Activated T-helper 17 cell treated with anti-CD3 and anti-CD28 coated beads, Interleukin-2, amount 50 U/mL, for 72 hours (primary cell): ENCODE results near the gene C1orf21. TPM values are rescaled to one million over a fixed set of nuclear protein-coding genes. Genes with fewer than 3 reads are reported as not detected.

Experiments
- ATAC-seq: fragments of 150-1000 bp; cut with Tn5 transposase; replicated peaks from 2 replicates; pipeline ENCODE4 v1.10.0; 2021; ENCODE audit warnings: mild to moderate bottlenecking, moderate library complexity
- H3K27ac Mint-ChIP-seq: one replicate; pipeline ENCODE4 v1.8.0; 2022; ENCODE audit warnings: mixed read lengths
- H3K27me3 Mint-ChIP-seq: one replicate; pipeline ENCODE4 v1.8.0; 2022; ENCODE audit warnings: mixed read lengths
- H3K36me3 Mint-ChIP-seq: one replicate; pipeline ENCODE4 v1.8.0; 2022; ENCODE audit warnings: low read depth, mild to moderate bottlenecking, mixed read lengths
- H3K4me1 Mint-ChIP-seq: one replicate; pipeline ENCODE4 v1.8.0; 2022; ENCODE audit warnings: mixed read lengths
- H3K4me3 Mint-ChIP-seq: one replicate; pipeline ENCODE4 v1.8.0; 2022; ENCODE audit warnings: mild to moderate bottlenecking, mixed read lengths
- H3K9me3 Mint-ChIP-seq: one replicate; pipeline ENCODE4 v1.8.0; 2022; ENCODE audit warnings: mixed read lengths
- total RNA-seq, 2 donors: library from RNA; stranded (reverse); gene quantifications; one replicate each; pipeline ENCODE4 v1.2.3, GENCODE V29; 2022

C1orf21 gene
- total RNA-seq, 2 donors from 2014 or later = 0.95 to 2.8 TPM

GRCh38 chr1:184433956-184434502 is 47.2 kb downstream of the C1orf21 start:
- H3K4me1 Mint-ChIP-seq = no peaks in the 10 kb centered on the region
- no peaks in the 10 kb centered on the region for H3K9me3 Mint-ChIP-seq
- no peak for ATAC-seq
- H3K4me3 Mint-ChIP-seq = no peak overlapping the region
- H3K27ac Mint-ChIP-seq = no peak overlapping the region
- no peaks in the 10 kb centered on the region for H3K36me3 Mint-ChIP-seq
- H3K27me3 Mint-ChIP-seq = peaks cover 6% of the 10 kb centered on the region

- peaks cover 3% of the 10 kb centered on the region for H3K27me3 Mint-ChIP-seq
- H3K4me3 Mint-ChIP-seq = no peak overlapping the region
- H3K36me3 Mint-ChIP-seq = no peaks in the 10 kb centered on the region
- no peak overlapping the region for H3K27ac Mint-ChIP-seq
- no peak for ATAC-seq
- no peaks in the 10 kb centered on the region for H3K9me3 Mint-ChIP-seq
- H3K4me1 Mint-ChIP-seq = no peaks in the 10 kb centered on the region
Measured at GRCh38 chr1:184437291-184437690, 50.5 kb downstream of the C1orf21 start.

GRCh38 chr1:184438363-184438762 is 51.5 kb downstream of the C1orf21 start:
- Mint-ChIP-seq H3K36me3 (no peaks in the 10 kb centered on the region), H3K4me1 (no peaks in the 10 kb centered on the region), H3K27me3 (peaks cover 3% of the 10 kb centered on the region), H3K9me3 (no peaks in the 10 kb centered on the region), H3K27ac (no peak overlapping the region), H3K4me3 (no peak overlapping the region)
- no peak for ATAC-seq

GRCh38 chr1:184442260-184442659 is 55.4 kb downstream of the C1orf21 start:
- H3K27ac Mint-ChIP-seq = no peak overlapping the region
- no peaks in the 10 kb centered on the region for H3K9me3 Mint-ChIP-seq
- peaks cover 3% of the 10 kb centered on the region for H3K27me3 Mint-ChIP-seq
- H3K4me1 Mint-ChIP-seq = no peaks in the 10 kb centered on the region
- no peak overlapping the region for H3K4me3 Mint-ChIP-seq
- H3K36me3 Mint-ChIP-seq = no peaks in the 10 kb centered on the region
- ATAC-seq = no peak

- Mint-ChIP-seq H3K9me3 (no peaks in the 10 kb centered on the region), H3K27ac (no peak overlapping the region), H3K27me3 (peaks cover 3% of the 10 kb centered on the region), H3K36me3 (no peaks in the 10 kb centered on the region), H3K4me1 (no peaks in the 10 kb centered on the region), H3K4me3 (no peak overlapping the region)
- ATAC-seq = no peak
Measured at GRCh38 chr1:184443201-184443600, 56.4 kb downstream of the C1orf21 start.

- H3K4me1 Mint-ChIP-seq = no peaks in the 10 kb centered on the region
- H3K9me3 Mint-ChIP-seq = no peaks in the 10 kb centered on the region
- no peak overlapping the region for H3K27ac Mint-ChIP-seq
- no peaks in the 10 kb centered on the region for H3K36me3 Mint-ChIP-seq
- peaks cover 3% of the 10 kb centered on the region for H3K27me3 Mint-ChIP-seq
- H3K4me3 Mint-ChIP-seq = no peak overlapping the region
- ATAC-seq = no peak
Measured at GRCh38 chr1:184443624-184444023, 56.8 kb downstream of the C1orf21 start.

- peaks cover 6% of the 10 kb centered on the region for H3K27me3 Mint-ChIP-seq
- no peak overlapping the region for H3K27ac Mint-ChIP-seq
- ATAC-seq = no peak
- H3K36me3 Mint-ChIP-seq = no peaks in the 10 kb centered on the region
- no peak overlapping the region for H3K4me3 Mint-ChIP-seq
- no peaks in the 10 kb centered on the region for H3K4me1 Mint-ChIP-seq
- H3K9me3 Mint-ChIP-seq = no peaks in the 10 kb centered on the region
Measured at GRCh38 chr1:184445997-184446396, 59.2 kb downstream of the C1orf21 start.

- H3K4me1 Mint-ChIP-seq = no peaks in the 10 kb centered on the region
- H3K36me3 Mint-ChIP-seq = no peaks in the 10 kb centered on the region
- no peak for ATAC-seq
- H3K27me3 Mint-ChIP-seq = peaks cover 3% of the 10 kb centered on the region
- no peak overlapping the region for H3K4me3 Mint-ChIP-seq
- no peak overlapping the region for H3K27ac Mint-ChIP-seq
- no peaks in the 10 kb centered on the region for H3K9me3 Mint-ChIP-seq
Measured at GRCh38 chr1:184447651-184448185, 60.9 kb downstream of the C1orf21 start.

GRCh38 chr1:184449916-184450315 is 63.1 kb downstream of the C1orf21 start:
- Mint-ChIP-seq H3K9me3 (no peaks in the 10 kb centered on the region), H3K27me3 (peaks cover 3% of the 10 kb centered on the region), H3K4me3 (no peak overlapping the region), H3K36me3 (no peaks in the 10 kb centered on the region), H3K27ac (no peak overlapping the region), H3K4me1 (no peaks in the 10 kb centered on the region)
- no peak for ATAC-seq

- Mint-ChIP-seq H3K4me3 (no peak overlapping the region), H3K27me3 (peaks cover 15% of the 10 kb centered on the region), H3K36me3 (no peaks in the 10 kb centered on the region), H3K4me1 (no peaks in the 10 kb centered on the region), H3K27ac (no peak overlapping the region), H3K9me3 (no peaks in the 10 kb centered on the region)
- ATAC-seq = no peak
Measured at GRCh38 chr1:184455786-184456185, 69.0 kb downstream of the C1orf21 start.

GRCh38 chr1:184456189-184456588 is 69.4 kb downstream of the C1orf21 start:
- Mint-ChIP-seq H3K36me3 (no peaks in the 10 kb centered on the region), H3K4me1 (no peaks in the 10 kb centered on the region), H3K27ac (no peak overlapping the region), H3K9me3 (no peaks in the 10 kb centered on the region), H3K27me3 (peaks cover 15% of the 10 kb centered on the region), H3K4me3 (no peak overlapping the region)
- ATAC-seq = no peak

GRCh38 chr1:184457500-184457899 is 70.7 kb downstream of the C1orf21 start:
- Mint-ChIP-seq H3K4me3 (no peak overlapping the region), H3K36me3 (no peaks in the 10 kb centered on the region), H3K9me3 (no peaks in the 10 kb centered on the region), H3K4me1 (no peaks in the 10 kb centered on the region), H3K27ac (no peak overlapping the region), H3K27me3 (peaks cover 27% of the 10 kb centered on the region)
- no peak for ATAC-seq

- Mint-ChIP-seq H3K4me3 (no peak overlapping the region), H3K9me3 (no peaks in the 10 kb centered on the region), H3K36me3 (no peaks in the 10 kb centered on the region), H3K4me1 (no peaks in the 10 kb centered on the region), H3K27me3 (peaks cover 31% of the 10 kb centered on the region), H3K27ac (no peak overlapping the region)
- no peak for ATAC-seq
Measured at GRCh38 chr1:184461321-184461720, 74.5 kb downstream of the C1orf21 start.

- no peak for ATAC-seq
- Mint-ChIP-seq H3K9me3 (no peaks in the 10 kb centered on the region), H3K27ac (no peak overlapping the region), H3K4me3 (no peak overlapping the region), H3K4me1 (no peaks in the 10 kb centered on the region), H3K36me3 (no peaks in the 10 kb centered on the region), H3K27me3 (peaks cover 28% of the 10 kb centered on the region)
Measured at GRCh38 chr1:184462155-184462554, 75.3 kb downstream of the C1orf21 start.

GRCh38 chr1:184462990-184463389 is 76.2 kb downstream of the C1orf21 start:
- no peak for ATAC-seq
- H3K27me3 Mint-ChIP-seq = peaks cover 35% of the 10 kb centered on the region
- H3K27ac Mint-ChIP-seq = no peak overlapping the region
- H3K36me3 Mint-ChIP-seq = no peaks in the 10 kb centered on the region
- H3K9me3 Mint-ChIP-seq = no peaks in the 10 kb centered on the region
- H3K4me1 Mint-ChIP-seq = no peaks in the 10 kb centered on the region
- no peak overlapping the region for H3K4me3 Mint-ChIP-seq

- ATAC-seq = no peak
- no peak overlapping the region for H3K27ac Mint-ChIP-seq
- no peaks in the 10 kb centered on the region for H3K4me1 Mint-ChIP-seq
- H3K27me3 Mint-ChIP-seq = peaks cover 33% of the 10 kb centered on the region
- no peaks in the 10 kb centered on the region for H3K36me3 Mint-ChIP-seq
- H3K9me3 Mint-ChIP-seq = no peaks in the 10 kb centered on the region
- H3K4me3 Mint-ChIP-seq = no peak overlapping the region
Measured at GRCh38 chr1:184463680-184464079, 76.9 kb downstream of the C1orf21 start.
